GM18499 (cell line): ENCODE data around the gene TWIST2.

ENCODE experiments used
- ATAC-seq: cut with Tn5 transposase; IDR thresholded peaks from one replicate; pipeline ENCODE4 v1.9.1; 2021; ENCODE audit warnings: moderate number of reproducible peaks; ENCODE audit not compliant: insufficient read depth, unreplicated experiment

Gene TWIST2

GRCh38 chr2:238947243-238947760, 99.4 kb downstream of the TWIST2 start:
- ATAC-seq = no peak

DNA sequence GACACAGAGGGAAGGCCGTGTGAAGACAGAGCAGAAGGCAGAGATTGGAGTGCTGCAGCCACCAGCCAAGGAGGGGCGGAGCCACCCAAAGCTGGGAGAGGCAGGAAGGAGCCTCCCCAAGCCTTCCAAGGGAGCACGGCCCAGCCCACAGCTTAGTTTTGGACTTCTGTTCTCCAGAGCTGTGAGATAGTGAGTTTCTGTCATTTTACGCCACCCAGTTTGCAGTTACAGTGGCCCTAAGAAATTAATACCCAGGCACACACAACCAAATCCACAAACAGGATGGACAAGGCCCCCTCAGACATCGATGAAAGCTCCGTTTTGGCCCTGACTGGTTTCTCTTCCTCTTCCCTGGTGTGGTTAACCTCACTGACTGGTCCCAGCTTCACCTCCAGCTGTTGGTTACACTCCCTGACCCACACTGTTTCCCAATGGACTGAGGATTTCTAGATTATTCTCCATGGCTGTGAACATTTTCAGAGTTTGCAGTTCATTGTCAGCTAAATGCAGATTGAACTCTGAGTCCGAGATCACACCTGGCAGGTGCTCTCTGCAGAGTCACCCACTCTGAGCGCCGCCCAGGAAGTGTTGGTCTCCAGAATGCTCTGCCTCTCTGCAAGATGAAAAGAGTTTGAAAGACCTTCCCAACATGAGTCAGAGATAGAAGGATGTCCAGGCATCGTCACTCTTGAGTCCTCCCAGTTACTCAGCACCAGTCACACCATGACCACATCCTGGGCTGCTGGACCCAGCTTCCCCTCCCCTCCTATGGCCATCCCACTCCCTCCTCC, 100.2 kb downstream of the TWIST2 start:
- no peak for ATAC-seq

DNA sequence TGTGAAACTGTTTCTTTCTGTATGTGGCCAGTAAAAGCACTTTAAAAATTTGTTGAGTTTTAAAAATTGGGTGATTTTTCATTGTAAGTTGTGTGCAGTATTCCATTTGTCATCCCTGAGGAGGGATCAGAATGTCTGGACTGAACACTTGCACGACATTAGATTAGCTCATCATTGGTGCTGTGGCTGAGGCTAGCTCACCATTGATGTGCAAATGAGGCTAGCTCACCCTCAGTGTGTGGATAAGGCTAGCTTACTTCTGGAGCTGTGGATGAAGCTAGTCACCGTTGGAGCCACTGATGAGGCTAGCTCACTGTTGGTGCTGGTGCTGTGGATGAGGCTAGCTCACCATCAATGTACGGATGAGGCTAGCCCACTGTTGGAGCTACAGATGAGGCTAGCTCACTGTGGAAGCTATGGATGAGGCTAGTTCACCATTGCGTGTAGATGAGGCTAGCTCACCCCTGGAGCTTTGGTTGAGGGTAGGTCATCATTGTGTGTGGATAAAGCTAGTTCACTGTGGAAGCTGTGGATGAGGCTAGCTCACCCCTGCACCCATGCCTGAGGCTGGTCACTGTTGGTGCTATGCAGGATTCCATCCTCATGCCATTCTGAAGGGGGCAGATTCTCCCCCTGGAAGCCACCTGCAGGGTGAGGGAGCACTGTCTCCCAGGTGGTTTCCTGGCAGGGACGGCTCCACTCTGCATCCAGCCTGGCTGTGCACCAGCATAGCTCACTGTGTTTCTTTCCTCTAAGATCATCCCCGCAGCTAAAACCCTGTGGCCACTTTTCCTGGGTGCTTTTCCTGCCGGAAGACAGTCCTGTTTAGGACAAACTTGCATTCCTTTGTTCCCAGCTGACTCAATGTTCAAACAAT, 101.1 kb downstream of the TWIST2 start:
- no peak for ATAC-seq

DNA sequence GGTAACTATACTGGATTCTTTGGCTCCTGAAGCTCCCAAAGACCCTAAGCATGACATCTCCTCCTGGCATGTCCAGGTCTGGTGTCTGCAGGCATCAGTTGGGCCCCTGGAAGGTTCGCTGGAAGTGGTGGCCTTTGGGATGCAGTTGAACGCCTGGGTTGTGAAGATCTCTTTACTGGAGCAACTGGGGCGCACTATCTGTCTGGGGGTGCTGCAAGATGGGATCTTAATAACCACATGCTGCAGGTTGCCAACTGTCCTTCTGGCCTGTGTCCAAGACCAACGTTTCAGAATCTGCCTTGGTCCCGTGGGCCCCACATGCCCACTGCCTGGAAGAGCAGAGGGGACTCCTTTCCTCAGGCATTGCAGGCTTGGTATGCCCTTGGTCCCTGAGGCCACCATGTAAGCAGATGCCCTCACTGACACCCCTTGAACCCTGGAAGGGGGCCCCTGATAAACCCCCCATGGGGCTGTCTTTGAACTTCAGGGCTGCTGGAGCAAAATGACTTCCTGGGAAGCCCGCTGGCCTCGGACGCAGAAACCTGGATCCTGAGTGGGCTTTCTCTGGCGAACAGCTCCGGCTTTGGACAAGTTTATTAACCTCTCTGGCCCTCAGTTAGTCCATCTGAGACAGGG, 101.9 kb downstream of the TWIST2 start:
- no peak for ATAC-seq

DNA sequence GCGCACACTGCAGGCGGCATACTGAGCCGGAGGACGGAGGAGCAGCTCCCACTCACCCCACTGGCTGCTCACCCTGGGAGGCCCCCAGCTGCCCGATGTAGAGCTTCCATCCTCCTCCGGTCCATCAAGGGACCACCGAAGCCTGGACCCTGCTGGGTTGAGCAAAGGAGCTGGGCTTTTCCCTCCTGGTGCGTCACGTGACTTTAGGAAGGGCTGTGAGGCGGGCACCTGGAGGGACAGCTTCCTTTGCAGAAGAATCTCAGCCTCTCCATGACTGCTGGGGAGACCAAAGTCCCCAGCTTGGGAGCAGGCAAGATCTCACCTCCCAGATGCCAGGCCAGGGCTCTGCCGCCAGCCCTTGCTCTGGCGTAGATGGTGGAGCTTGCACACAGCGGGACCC, 102.7 kb downstream of the TWIST2 start:
- ATAC-seq = no peak

DNA sequence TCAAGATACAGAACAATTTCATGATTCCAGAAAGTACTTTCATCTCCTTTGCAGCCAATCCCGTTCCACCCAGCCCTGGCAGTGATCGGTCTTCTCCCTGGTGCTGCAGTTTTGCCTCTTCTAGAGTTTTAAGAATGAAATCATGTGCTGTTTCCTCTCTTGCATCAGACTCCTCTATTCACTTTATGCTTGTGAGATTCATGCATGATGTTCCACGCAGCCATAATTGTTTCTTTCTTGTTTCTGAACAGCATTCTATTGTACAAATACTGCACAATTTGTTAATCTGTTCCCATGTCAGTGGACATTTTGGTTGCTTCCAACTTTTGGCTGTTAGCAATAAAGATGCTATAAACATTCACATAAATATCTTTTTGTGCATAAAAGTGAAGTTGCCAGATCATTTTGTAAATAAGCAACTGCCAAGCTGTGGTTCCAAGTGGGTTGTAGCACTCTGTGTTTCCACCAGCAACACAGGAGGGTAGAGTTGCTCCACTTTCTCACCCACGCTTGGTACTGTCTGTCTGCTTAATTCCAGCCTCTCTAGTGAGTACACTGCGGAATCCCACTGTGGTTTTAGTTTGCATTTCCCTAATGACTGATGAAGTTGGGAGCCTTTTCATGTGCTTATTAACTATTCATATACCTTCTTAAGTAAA, 104.5 kb downstream of the TWIST2 start:
- ATAC-seq = no peak

GRCh38 chr2:238954841-238955591, 107.1 kb downstream of the TWIST2 start:
- ATAC-seq = no peak

GRCh38 chr2:238955648-238956531, 108.0 kb downstream of the TWIST2 start:
- ATAC-seq = no peak

DNA sequence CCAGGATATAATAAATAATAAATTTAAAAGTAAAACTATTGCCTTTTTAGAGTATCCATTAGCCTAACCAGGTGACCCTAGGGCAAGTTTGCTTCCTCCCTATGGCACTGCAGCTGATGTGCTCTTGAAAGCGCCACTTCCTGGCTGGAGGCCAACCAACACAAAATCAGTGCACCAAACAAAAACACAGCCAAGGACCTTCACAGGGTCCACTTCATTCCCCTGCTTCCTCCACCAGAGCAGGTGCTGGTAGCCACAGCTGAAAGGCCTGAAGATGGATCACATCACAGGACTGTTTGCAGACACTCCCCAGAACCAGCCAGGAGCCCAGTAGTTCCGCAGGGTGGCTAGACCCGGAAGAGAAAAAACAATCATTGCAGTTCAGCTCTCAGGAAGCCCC, 108.8 kb downstream of the TWIST2 start:
- no peak for ATAC-seq
